Fibroblast of the aortic adventitia (primary cell): ENCODE results near the gene SLFN5. TPM values are rescaled to one million over a fixed set of nuclear protein-coding genes. Genes with fewer than 3 reads are reported as not detected.
"Not testable (repeated sequence)": the region's sequence is repeated elsewhere in the genome, so short reads cannot be mapped to it uniquely, and the experiment has no call there.

Experiments used
- DNase-seq: peaks from one replicate; pipeline ENCODE4 v3.0.0-alpha.2; 2010; ENCODE audit warnings: low read depth
- H3K4me3 ChIP-seq: 2 replicates; pipeline ENCODE4 v1.5.1; 2011; ENCODE audit warnings: low read depth, mild to moderate bottlenecking, control low read depth, low read length, moderate library complexity
- total RNA-seq: library from RNA; depleted of rRNA; stranded (reverse); fragments of >200 nt; gene quantifications from 2 replicates; pipeline ENCODE4 v1.2.3, GENCODE V29; 2012; ENCODE audit warnings: low replicate concordance
- TF ChIP-seq, protein P1 (sequence below): IDR thresholded peaks from 2 replicates; pipeline ENCODE4 v1.5.1; 2011; ENCODE audit warnings: mild to moderate bottlenecking, low read length, control low read depth, inconsistent platforms; ENCODE audit not compliant: insufficient read depth

SLFN5 gene
- 107 and 176 TPM in 2 replicates for total RNA-seq

DNA sequence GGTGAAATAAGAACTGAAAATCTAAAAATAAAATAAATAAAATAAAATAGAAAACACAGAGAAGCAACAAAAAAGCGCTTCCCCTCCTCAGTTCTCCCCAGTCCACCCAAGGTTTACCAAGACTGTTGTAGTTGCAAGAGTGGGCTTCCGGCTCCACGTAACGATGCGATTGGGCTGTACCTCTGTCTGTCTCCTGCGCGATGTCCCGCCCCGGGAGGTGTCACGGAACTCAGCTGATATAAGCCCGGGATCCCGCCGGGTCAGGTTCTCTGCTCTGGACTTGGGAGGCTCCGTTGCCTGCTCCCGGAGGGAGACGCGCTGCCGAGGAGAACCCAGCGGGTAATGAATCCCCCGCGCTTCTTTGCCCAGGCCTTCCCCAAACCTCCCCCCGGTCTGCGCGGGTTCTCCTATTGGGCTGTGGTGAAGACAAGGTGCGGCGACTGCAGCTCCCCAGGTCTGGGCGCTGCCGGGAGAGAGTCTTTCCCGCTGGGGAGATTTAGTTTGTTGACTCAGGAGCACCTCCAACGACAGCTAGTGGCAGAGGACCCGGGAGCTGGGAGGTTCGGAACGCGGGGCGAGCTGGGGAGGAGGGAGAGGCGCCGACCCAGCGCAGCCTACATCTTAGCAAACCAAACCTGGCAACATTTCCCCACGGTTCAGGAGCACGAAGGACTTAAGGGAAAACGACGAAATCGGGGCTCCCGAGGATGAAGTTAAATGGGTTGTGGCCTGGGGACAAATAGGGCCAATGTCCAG is at the start of gene SLFN5:
Gene SLFN5 (plus strand): TSS at position 268 of the 756 bp plus-strand sequence. CDS start 15,619 bp downstream, outside the sequence.
- TF ChIP-seq, protein P1, sequence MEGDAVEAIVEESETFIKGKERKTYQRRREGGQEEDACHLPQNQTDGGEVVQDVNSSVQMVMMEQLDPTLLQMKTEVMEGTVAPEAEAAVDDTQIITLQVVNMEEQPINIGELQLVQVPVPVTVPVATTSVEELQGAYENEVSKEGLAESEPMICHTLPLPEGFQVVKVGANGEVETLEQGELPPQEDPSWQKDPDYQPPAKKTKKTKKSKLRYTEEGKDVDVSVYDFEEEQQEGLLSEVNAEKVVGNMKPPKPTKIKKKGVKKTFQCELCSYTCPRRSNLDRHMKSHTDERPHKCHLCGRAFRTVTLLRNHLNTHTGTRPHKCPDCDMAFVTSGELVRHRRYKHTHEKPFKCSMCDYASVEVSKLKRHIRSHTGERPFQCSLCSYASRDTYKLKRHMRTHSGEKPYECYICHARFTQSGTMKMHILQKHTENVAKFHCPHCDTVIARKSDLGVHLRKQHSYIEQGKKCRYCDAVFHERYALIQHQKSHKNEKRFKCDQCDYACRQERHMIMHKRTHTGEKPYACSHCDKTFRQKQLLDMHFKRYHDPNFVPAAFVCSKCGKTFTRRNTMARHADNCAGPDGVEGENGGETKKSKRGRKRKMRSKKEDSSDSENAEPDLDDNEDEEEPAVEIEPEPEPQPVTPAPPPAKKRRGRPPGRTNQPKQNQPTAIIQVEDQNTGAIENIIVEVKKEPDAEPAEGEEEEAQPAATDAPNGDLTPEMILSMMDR, result no peak
- peak within 1 kb of the TSS; percentile 94 for H3K4me3 ChIP-seq
- peak; percentile 95 for DNase-seq

DNA sequence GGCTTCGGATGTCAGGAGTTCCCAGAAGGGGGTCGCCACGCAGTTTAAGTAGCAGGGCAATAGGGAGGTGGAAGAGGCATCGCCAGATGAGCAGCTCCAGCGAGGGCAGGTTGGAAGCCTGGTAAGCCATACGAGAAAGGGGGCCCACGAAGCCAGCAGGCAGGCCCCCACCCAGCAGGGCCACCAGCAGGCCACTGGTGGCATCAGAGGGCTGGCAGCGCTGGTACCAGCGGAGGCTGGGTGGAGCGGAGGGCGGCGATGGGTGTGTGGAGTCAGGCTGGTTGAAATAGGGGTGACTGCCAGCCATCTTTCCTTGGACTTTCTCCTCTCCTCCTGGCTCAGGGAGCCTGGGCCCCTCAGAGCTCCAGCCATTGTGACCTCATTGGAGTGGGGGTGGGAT is 48.9 kb upstream of the SLFN5 start, which contains the start of gene SLC35G3:
Gene SLC35G3 (minus strand): TSS at position 393 of the 400 bp plus-strand sequence. CDS start 86 bp downstream, at position 307.
- DNase-seq, H3K4me3 ChIP-seq: not testable (repeated sequence)

DNA sequence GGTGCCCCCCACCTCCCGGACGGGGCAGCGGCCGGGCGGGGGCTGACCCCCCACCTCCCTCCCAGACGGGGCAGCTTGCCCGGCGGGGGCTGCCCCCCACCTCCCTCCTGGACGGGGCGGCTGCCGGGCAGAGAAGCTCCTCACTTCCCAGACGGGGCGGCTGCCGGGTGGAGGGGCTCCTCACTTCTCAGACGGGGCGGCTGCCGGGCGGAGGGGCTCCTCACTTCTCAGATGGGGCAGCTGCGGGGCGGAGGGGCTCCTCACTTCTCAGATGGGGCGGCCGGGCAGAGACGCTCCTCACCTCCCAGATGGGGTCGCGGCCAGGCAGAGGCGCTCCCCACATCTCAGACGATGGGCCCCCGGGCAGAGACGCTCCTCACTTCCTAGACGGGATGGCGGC is 47.8 kb upstream of the SLFN5 start:
- DNase-seq, H3K4me3 ChIP-seq: not testable (repeated sequence)

DNA sequence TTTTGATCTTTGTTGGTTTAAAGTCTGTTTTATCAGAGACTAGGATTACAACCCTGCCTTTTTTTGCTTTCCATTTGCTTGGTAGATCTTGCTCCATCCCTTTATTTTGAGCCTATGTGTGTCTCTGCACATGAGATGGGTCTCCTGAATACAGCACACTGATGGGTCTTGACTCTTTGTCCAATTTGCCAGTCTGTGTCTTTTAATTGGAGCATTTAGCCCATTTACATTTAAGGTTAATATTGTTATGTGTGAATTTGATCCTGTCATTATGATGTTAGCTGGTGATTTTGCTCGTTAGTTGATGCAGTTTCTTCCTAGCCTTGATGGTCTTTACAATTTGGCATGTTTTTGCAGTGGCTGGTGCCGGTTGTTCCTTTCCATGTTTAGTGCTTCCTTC is 40.3 kb upstream of the SLFN5 start:
- not testable (repeated sequence) for H3K4me3 ChIP-seq, DNase-seq

DNA sequence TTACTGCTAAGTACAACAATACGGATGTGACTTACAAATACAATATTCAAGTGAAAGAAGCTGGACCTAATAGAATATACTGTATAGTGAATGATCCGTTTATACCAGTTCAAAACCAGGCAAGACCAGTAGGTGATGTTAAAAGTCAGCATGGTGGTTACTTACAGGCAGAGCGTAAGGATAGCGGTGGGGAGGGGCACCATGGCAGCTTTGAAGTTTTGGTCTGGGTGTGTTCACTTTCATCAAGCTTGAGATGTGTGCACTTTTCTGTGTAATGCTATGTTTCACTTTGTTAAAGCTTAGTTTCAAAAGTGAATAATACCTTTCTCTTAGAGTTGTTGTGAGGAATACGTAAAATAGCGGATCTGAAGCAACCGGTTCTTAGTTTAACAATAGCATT is 32.1 kb upstream of the SLFN5 start:
- H3K4me3 ChIP-seq, result no peak overlapping the region
- TF ChIP-seq, protein P1, result no peak
- DNase-seq, result no peak

DNA sequence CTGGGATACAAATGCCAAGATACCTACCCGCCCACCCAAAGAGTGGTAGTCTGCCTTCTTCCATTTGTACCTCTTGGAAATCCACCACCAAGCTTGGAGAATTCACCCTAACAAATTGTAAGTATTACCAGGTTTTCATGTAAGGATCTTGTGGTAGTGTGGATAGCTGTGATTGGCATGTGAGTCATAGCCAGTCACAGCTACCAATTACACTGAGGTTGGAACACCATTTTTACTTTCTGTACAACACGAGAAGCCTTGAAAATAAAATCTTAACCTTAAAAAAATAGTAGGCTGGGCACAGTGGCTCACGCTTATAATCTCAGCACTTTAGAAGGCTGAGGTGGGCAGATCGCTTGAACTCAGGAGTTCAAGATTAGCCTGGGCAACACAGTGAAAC is 30.2 kb upstream of the SLFN5 start:
- TF ChIP-seq, protein P1, result no peak
- DNase-seq, result no peak
- H3K4me3 ChIP-seq, result no peak overlapping the region

DNA sequence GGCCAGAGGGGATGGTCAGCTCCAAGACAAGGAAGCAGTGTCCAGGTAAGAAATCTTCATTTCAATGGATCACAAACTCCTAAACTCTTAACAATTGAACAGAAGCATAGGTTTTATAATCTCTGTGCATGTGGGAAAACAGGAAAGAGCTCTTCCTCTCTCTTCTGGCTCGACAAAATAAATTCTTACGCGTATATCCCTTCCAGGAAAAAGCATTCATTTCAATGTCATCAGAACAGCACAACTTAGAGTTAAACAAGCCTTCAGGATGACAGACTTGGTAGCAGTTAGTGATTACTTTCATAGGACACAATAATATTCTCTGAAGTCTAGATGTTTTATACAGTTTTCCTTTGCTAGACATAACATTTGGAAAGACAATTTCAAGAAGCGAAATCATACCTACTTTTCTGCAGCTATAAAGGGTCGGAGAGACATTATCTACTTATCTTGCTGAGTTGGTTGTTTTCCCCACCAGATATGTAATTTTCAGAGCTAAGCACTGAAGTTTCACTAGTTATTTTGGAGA is 29.4 kb upstream of the SLFN5 start:
- DNase-seq, result no peak
- no peak overlapping the region for H3K4me3 ChIP-seq
- TF ChIP-seq, protein P1, result no peak

DNA sequence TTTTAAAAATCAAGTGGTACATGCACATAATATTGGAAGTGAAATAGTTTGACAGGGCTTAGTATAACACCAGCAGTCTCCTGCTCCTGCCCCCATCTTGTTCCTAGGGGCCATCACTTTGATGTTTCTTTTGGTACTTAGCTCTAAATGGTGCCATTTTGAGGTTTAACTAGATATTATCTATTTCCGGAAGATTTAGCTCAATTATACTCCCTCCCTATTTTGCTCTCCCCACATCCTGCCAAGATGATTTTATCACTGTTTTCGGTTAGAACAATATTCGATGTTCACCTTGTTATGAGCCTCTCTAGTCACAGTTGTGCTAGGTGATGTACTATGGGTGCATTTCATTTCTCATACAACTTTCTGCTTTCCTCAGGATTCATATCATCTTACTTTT is 28.7 kb upstream of the SLFN5 start:
- no peak for DNase-seq
- no peak overlapping the region for H3K4me3 ChIP-seq
- TF ChIP-seq, protein P1, result no peak
